Stimulated activated CD4-positive, alpha-beta T cell treated with anti-CD3 and anti-CD28 coated beads, Interleukin-12 subunit alpha, Interleukin-12 subunit beta, amount 100 ng/mL, for 4 hours (primary cell): ENCODE results near the gene PROM1.

Experiments
- DNase-seq: peaks from one replicate; pipeline ENCODE4 v3.0.0-alpha.2; 2020

Gene PROM1

GRCh38 chr4:16056681-16057385 is 27.0 kb downstream of the PROM1 start:
- DNase-seq = no peak

DNA sequence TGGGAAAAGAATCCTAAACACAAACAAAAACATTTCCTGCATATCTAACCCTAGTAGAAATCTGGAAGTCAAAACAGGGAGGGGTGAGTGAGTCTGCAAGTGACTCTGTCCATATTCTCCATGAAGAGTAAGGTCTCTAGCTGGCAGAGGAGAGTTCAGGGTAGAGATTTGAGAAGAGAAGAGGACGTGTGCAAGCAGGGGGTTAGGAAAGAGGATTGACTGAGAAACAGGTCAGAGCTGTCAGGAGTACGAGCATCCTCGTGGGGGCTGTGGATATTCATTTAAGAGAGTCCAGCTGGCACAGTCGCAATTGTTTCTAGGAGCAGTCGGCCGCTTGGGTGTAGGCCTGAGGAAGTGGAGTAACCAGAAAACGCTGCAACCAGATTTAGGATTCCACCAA is 27.9 kb downstream of the PROM1 start:
- DNase-seq = no peak

GRCh38 chr4:16055471-16055870 is 28.4 kb downstream of the PROM1 start:
- no peak for DNase-seq

DNA sequence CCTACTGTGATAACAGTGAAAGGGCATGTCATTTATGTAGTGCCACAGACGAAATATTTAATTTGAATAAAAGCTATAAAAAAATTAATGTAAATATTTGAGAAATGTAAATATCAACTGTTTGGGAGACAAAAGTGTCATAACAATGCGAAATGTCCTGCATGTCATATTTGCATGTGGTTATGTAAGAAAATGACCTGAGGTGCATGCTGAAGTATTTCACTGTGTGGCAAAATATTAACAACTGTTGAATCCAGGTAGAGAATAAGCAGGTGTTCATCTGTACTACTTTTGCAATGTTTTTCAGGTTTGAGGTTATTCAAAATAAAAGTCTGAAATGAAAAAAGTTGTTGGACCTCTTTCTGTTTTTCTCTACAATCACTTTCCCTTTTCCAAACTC is 30.9 kb downstream of the PROM1 start:
- DNase-seq = no peak

GRCh38 chr4:16051980-16052379 is 31.8 kb downstream of the PROM1 start:
- no peak for DNase-seq

DNA sequence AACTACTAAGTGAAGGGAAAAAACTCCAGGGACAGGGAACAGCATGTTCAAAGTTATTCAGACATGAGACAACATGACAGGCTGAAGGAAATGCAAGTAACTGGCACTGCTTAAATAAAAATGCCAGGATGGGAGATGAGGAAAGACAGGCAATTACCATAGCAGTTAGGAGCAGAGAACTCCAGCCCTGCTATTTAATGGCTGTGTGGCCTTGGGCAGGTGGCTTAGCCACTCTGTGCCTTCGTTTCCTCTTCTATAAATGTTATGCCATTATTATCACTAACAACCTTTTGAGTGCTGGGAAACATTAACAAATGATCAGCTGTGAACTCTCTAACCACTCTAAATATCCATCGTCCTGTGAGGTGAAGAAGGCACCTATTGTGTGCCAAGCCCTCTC is 32.7 kb downstream of the PROM1 start:
- DNase-seq = no peak

GRCh38 chr4:16050669-16051068 is 33.2 kb downstream of the PROM1 start:
- DNase-seq = no peak

DNA sequence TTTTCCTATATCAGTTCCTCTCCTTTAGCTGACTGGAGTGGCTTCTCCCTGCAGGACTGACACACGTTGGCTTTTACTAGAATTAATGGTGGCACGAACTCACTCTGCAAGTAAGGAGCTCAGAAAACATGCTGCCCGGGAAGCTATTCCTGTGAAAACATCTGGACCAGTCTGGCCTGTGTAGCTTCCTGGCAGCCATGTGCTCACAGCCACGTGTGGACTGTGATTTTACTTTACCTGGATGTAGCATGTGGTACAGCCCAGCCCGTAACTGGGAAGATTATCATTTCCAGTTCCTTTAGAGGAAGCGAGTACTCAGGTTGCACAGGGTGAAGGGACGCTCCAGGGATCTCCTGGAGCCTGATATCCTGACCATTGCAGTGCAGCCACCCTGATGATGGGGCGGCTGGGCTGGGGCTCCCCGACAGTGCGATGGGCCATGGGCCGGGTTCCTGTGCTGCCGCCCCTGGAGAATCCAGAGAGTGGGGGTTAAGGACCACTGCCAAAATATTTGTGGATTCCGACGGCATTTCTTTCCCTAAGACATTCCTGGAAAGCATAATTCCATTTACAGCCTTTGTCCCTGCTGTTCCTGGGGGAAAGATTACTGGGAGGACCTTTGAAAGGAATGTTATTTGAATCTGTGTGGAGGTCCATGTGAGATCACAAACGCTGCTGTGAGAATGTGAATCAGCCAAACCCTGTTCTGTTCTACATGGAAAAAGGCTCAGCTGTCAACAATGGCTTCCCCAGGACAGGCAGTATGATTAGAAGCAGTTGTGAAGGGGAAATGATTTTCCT is 35.0 kb downstream of the PROM1 start:
- DNase-seq = no peak

- no peak for DNase-seq
Observed at GRCh38 chr4:16045687-16046086, 38.1 kb downstream of the PROM1 start.

GRCh38 chr4:16043642-16044498 is 40.0 kb downstream of the PROM1 start:
- no peak for DNase-seq

DNA sequence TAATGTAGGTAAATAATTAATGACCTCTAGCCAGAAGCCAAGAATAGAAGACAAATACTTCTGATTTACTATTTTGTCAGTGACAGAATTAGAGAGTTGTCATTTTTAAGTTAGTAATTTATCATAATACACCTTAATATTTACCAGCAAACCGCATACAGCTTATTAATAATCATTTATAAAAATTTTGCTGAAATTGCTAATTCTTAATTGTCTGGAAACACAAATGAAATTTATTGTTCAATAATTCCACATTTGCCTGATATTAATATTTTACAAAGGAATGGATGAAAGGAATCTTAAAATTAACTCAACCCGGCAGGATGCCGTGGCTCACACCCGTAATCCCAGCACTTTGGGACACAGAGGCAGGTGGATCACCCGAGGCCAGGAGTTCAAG is 44.7 kb downstream of the PROM1 start:
- DNase-seq = no peak

- no peak for DNase-seq
Observed at GRCh38 chr4:16037901-16038300, 45.9 kb downstream of the PROM1 start.

DNA sequence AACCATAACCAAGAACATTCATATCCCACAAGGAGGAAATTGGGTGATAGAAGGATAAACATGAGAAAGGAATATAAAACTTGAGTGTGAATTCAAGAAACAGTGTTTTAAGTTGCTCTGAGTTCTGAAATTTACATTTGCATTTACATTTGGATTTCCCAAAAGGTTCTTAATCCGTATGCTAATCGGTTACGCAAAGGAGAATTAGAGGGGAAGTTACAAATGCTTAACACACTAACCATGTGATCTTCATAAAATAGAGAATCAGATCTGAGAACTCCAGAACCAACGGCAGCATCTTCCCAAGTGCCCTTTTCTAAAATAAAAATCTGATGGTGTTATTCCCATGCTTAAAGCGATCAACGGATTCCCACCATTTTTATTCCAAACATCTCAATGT is 48.0 kb downstream of the PROM1 start:
- DNase-seq = no peak

DNA sequence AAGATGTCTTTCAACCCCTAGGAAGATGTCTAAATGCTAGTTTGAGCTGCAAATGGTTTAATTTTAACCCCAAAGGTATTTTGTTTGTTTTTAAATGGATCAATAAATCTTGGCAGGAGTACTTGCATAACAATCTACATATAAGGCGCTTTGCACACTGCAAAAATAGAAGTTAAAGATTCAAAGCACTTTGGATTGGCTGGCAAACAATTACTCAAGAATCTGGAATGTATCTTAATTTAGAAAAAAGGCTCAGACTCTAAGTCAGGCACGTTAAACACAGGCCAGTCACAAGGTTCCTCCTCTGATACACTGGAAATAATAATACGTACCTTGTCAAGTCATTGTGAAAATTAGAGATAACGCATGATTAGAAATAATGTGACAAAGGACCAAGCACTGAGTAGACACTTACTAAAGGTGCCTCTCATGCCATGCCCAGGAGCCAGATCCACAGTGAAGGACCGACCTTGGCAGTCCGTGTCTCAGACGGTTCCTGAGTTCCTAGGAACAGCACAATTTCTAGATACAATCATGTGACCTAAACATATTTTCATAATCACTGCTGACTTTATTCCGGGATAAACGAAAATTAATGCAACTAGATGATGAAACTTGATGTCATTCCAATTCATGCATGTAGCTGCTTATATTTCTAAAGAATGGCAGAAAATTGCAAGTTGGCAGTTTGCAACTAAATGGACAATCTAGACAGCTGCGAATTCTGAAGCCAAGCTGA is 49.6 kb downstream of the PROM1 start:
- no peak for DNase-seq

- no peak for DNase-seq
Observed at GRCh38 chr4:16032396-16032770, 51.4 kb downstream of the PROM1 start.

GRCh38 chr4:16031546-16032395 is 52.1 kb downstream of the PROM1 start:
- DNase-seq = no peak

- DNase-seq = no peak
Observed at GRCh38 chr4:16029886-16030285, 53.9 kb downstream of the PROM1 start.

DNA sequence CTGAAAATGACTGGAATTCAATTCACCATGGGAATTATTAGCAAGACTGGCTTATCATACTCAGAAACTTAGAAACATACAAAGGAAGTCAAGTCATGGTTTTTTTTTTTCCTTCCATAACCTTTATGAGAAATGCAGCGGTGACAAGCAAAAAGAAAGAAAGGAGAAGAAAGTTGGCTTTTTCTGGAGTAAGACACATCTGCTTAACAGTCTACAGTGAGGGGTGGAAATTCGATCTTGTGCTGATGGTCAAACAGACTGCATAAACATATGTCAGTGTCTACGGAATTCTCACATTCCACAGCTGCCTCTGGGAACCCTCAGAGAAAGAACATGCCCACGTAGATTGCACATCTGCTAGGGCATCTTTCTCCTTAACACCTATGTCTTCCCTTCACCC is 54.6 kb downstream of the PROM1 start:
- DNase-seq = no peak

GRCh38 chr4:16027626-16028025 is 56.2 kb downstream of the PROM1 start:
- no peak for DNase-seq

- no peak for DNase-seq
Observed at GRCh38 chr4:16027114-16027513, 56.7 kb downstream of the PROM1 start.

DNA sequence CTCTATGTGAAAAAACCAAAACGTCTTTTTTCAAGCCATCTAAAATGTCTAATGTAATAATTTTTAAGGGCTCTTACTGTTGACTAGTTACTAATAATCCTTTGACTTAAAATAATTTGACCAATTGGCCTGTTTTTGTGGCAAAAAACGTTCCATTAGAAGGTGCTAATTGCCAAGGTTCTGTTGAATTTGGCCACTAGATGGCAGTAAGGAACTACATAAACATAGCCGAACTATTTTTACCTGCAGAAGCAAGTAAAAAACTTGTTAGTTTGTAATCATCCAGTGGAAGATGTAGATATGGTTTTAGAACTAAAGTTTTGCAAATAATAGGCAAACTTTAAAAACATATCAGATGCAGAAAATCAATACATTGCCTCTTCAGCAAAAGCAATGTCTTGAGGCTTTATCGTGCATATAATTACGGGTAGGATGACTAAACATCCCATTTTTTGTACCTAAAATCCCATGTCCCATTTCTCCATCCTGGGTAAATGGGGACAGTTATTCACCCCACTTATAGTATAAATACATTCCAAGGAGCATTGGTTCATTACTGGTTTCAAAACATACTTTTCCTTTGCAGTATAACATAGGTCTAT is 57.6 kb downstream of the PROM1 start:
- DNase-seq = no peak

- no peak for DNase-seq
Observed at GRCh38 chr4:16025268-16025667, 58.6 kb downstream of the PROM1 start.
